HG03025 (cell line): ENCODE results near the gene TPPP.
"Not testable (repeated sequence)": the region's sequence is repeated elsewhere in the genome, so short reads cannot be mapped to it uniquely, and the experiment has no call there.

Source experiments
- ATAC-seq: cut with Tn5 transposase; IDR thresholded peaks from one replicate; pipeline ENCODE4 v1.9.1; 2021; ENCODE audit warnings: mild to moderate bottlenecking, moderate library complexity; ENCODE audit not compliant: unreplicated experiment, low FRiP score

The TPPP gene

GRCh38 chr5:635306-636055, 57.7 kb downstream of the TPPP start:
- no peak for ATAC-seq

GRCh38 chr5:634191-634590, 59.0 kb downstream of the TPPP start:
- ATAC-seq = no peak

GRCh38 chr5:633501-633955, 59.6 kb downstream of the TPPP start:
- no peak for ATAC-seq

DNA sequence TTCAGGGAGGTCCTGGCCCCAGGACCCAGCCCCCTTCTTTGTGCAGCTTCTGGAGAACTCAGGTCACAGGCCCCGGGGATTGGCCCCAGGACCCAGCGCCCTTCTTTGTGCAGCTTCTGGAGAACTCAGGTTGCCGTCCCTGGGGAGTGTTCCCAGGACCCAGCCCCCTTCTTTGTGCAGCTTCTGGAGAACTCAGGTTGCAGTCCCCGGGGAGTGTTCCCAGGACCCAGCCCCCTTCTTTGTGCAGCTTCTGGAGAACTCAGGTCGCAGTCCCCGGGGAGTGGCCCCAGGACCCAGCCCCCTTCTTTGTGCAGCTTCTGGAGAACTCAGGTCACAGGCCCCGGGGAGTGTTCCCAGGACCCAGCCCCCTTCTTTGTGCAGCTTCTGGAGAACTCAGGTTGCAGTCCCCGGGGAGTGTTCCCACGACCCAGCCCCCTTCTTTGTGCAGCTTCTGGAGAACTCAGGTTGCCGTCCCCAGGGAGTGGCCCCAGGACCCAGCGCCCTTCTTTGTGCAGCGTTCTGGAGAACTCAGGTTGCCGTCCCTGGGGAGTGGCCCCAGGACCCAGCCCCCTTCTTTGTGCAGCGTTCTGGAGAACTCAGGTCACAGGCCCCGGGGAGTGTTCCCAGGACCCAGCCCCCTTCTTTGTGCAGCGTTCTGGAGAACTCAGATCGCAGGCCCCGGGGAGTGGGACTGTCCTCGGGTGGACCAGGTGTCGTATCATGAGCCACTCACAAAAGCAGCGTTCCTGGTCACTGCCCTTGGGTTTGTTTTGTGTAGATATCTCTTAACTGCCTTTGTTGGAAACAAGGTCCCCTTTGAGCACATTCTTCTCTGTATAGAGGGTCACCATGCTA, 64.6 kb downstream of the TPPP start:
- ATAC-seq = not testable (repeated sequence)

DNA sequence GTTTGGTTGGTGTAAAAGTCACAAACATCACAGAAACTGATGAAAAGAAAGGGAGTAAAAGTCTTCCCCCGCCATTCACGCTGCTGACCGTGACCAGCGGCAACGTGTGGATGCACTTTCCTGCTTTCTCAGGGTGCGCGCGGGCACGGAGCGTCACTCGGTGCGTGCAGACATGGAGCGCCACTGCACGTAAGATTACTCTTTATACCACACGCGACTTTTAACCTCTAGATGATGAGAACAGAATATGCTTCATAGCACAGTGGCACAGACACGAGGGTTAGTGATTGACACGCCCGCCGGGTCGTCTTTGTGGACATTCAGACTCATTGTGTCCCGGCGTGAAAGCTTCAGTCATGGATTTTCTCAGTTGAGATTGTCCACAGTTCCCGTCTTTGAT, 65.3 kb downstream of the TPPP start:
- ATAC-seq = no peak

DNA sequence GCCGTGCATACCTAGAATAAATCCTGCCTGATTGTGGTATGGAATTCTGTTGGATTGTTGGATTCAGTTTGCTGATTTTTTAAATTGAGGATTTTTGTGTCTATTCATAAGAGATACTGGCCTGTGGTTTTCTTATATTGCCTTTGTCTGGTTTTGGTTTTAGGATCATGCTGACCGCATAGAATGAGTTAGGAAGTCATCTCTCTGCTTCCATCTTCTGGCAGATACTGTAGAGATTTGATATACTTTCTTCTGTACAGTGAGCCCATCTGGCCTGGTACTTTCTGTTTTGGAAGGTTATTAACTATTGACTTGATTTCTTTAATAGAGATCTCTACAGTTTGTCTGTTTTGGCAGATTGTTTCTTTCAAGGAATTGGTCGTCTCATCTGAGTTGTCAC, 66.3 kb downstream of the TPPP start:
- ATAC-seq = no peak

DNA sequence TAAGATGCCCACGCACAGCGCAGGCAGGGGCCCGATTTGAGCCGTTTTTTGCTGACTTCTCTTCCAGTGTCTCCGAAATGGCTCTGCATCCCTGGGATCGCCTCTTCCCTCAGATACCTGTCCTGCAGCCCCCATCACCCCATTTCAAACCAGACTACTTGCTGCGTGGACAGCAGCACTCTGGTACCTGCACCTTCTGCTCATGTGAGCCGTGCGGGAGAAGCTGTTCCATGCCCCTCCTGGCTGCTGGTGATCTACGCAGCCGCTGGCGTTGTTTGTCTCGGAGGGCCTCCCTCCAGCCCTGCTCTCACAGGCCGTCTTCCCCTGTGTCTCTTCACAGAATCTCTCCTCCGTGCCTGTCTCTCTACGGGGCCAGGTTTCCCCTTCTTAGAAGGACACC, 67.6 kb downstream of the TPPP start:
- no peak for ATAC-seq

- no peak for ATAC-seq
These were observed 68.3 kb downstream of the TPPP start for GRCh38 chr5:624951-625230.

- ATAC-seq = no peak
These were observed 68.8 kb downstream of the TPPP start for GRCh38 chr5:624118-624950.

GRCh38 chr5:623531-623930, 69.6 kb downstream of the TPPP start:
- ATAC-seq = no peak

- no peak for ATAC-seq
These were observed 70.1 kb downstream of the TPPP start for GRCh38 chr5:622946-623522.

- ATAC-seq = no peak
These were observed 70.8 kb downstream of the TPPP start for GRCh38 chr5:622359-622758.

DNA sequence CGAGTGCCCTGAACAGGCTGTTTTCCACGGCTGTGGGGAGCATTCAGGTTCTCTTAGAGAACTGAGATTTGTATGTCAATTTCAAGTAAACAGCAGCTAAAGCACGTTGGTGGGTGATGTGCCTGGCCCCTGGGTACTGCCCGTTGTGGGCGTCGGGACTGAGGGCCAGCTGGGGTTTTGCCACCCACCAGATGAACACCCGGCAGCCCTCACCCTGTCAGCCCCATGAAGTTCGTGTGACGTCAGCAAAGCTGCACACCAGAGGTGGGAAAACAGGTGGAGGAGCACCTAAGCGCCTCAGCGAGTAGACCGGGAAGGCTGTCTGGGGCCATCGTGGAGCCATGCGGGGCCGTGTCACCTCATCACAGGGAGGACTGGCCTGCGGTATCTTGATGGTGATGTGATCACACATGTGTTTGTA, 71.8 kb downstream of the TPPP start:
- ATAC-seq = no peak

DNA sequence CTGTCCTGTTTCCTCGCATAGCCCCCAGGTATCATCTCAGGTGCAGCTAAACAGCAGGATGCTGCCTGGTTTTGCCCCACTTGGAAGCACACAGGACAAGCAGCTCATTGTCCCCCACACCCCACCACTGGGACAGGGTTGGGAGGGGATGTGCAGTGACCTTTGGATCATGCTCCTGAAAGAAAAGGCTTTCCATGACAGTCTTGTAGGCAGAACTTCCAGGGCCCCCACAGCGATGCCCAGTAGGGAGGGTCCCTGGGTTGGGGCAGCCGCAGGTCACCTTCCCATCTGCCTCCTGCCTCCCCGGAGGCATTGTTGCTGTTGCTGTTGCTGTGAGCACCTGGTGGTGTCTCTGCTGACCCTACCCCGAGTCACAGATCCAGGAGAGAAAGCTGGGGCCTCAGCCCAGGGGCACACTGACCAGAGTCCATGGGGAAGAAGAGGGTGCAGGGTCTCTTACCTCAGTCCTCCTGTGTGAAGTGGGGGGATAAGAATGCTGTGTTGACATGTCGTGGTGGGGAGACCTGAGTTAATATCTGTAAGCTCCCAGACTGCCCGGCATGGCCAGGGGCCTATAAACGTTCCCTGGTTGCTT, 72.5 kb downstream of the TPPP start:
- ATAC-seq = no peak

DNA sequence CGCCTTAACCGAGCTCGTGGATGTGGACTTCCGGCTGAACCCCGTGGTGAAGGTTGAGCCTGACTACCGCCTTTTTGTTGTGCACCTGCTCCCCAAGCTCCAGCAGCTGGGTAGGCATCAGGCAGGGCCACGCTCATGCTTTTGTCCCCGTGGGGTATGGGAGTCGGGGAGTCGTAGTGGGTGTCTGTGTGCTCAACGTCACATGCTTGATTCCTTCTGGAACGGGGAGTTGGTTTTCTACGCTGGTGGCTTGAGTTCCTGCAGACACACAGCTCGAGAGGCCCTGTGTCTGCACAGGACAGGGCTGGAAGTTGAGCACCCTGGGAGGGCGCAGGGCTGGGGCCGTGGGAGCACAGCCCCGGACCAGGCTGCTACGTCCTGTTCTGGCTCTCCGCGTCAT, 73.0 kb downstream of the TPPP start:
- ATAC-seq = no peak

DNA sequence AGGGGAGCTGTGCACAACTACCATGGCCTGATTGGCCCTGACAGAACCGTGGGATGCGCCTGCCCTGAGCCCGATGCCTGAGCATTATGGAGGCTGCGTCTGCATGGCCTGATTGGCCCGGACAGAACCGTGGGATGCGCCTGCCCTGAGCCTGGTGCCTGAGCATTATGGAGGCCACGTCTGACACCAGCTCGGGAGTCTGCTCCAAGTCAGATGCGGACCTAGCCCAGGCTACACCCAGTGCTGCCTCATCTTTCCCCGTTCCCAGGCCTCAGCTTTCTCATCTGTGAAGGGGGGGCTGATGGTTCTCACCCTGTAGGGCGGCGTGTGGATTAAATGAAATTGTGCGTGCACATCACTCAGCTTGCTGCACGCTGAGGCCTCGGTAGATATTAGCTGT, 73.7 kb downstream of the TPPP start:
- no peak for ATAC-seq

GRCh38 chr5:618450-618849, 74.7 kb downstream of the TPPP start:
- no peak for ATAC-seq

- ATAC-seq = no peak
These were observed 75.3 kb downstream of the TPPP start for GRCh38 chr5:617896-618295.

DNA sequence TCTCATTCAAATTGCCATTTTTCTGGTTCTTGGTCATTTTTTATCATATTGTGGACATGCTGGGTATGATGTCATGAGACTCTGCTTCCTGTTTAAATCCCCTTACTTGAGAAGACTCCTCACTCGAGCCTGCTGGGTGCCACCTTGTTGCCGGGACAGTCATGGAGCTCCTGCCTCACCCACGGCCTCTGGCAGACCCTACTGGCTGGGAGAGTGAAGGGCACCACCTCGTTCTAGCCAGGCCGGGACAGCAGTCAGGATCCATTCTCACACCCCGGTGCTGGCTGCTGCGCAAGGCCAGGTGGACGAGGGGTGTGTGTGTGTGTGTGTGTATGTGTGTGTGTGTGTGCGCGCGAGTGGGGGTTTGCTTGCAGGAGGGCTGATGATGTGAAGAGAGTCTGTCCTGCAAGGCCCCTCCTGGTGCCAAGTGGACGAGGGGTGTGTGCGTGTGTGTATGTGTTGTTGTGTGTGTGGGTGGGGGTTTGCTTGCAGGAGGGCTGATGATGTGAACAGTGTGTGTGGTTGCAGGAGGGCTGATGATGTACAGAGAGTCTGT, 76.6 kb downstream of the TPPP start:
- ATAC-seq = no peak
